Breast epithelium (tissue), 4 donors: ENCODE results near the gene POLDIP2. TPM values are rescaled to one million over a fixed set of nuclear protein-coding genes. Genes with fewer than 3 reads are reported as not detected.

ENCODE experiments used
- DNase-seq, 2 donors: peaks; one replicate each; pipeline ENCODE4 v3.0.0-alpha.2; 2019; ENCODE audit warnings: low spot score in 2 of 2
- H3K27ac ChIP-seq, 2 donors: fragments of 200-600 bp; sonication (generic) in 1 of 2; one replicate each; pipeline ENCODE4 v1.5.1; 2016 to 2019; ENCODE audit warnings: mild to moderate bottlenecking in 1 of 2
- H3K27me3 ChIP-seq, 2 donors: fragments of 200-600 bp; sonication (generic) in 1 of 2; one replicate each; pipeline versions ENCODE4 v1.5.1 to v1.6.0; 2017 to 2019; ENCODE audit warnings: control low read depth in 1 of 2, mild to moderate bottlenecking in 1 of 2
- H3K36me3 ChIP-seq: fragments of 200-600 bp; one replicate; pipeline ENCODE4 v1.5.1; 2019
- H3K4me1 ChIP-seq, 2 donors: fragments of 200-600 bp; sonication (generic); one replicate each; pipeline ENCODE4 v1.5.1; 2016 to 2019; ENCODE audit warnings: control low read depth in 1 of 2
- H3K4me3 ChIP-seq, 3 donors: fragments of 200-600 bp; sonication (generic); 1 replicate in 2 of 3; 2 replicates in 1 of 3; pipeline ENCODE4 v1.5.1; 2016 to 2019; ENCODE audit warnings: mild to moderate bottlenecking in 3 of 3, moderate library complexity in 2 of 3
- H3K9me3 ChIP-seq, 2 donors: fragments of 200-600 bp; sonication (generic) in 1 of 2; one replicate each; pipeline ENCODE4 v1.5.1; 2016 to 2019; ENCODE audit warnings: control low read depth in 1 of 2
- CTCF ChIP-seq, 3 donors: fragments of 450-650 bp; IDR thresholded peaks; one replicate each; pipeline ENCODE4 v1.5.1; 2016 to 2017; ENCODE audit warnings: antibody characterized with exemption in 3 of 3, mild to moderate bottlenecking in 3 of 3, moderate library complexity in 3 of 3
- POLR2A ChIP-seq: fragments of 450-650 bp; IDR thresholded peaks from one replicate; pipeline ENCODE4 v1.6.1; 2016; ENCODE audit warnings: antibody characterized with exemption, mild to moderate bottlenecking, moderate library complexity
- POLR2AphosphoS5 ChIP-seq, 3 donors: sonication (generic); formaldehyde crosslinking; IDR thresholded peaks; one replicate each; pipeline ENCODE4 v1.6.1; 2017; ENCODE audit warnings: antibody characterized with exemption in 3 of 3
- intact Hi-C: fragments of 100-400 bp; cut with DNase I; formaldehyde crosslinking; loops from one replicate; pipeline ENCODE4 v1.15.1; 2023; ENCODE audit warnings: low total_unique reads
- total RNA-seq, 3 donors: library from RNA; depleted of rRNA; stranded (reverse); fragments of >200 nt; gene quantifications; one replicate each; pipeline ENCODE4 v1.1.0, GENCODE V29; 2016

The POLDIP2 gene
- total RNA-seq, 3 donors from 2014 or later: 64.5 to 85.0 (median 69.8) TPM

- TF ChIP-seq CTCF (IDR thresholded peaks at IDR 0.05) (no peak), POLR2A (no peak), POLR2AphosphoS5 (IDR thresholded peaks at IDR 0.05) (no peak)
- H3K4me1 ChIP-seq: peaks cover 3 to 17% of the 10 kb centered on the region in 2 donors
- H3K27ac ChIP-seq: no peak overlapping the region
- peaks cover 6% of the 10 kb centered on the region for H3K36me3 ChIP-seq
- H3K9me3 ChIP-seq: no peaks in the 10 kb centered on the region
- H3K27me3 ChIP-seq: no peaks in the 10 kb centered on the region
- no peak overlapping the region for H3K4me3 ChIP-seq
- no peak for DNase-seq
- intact Hi-C loops: no loop called here
Measured at GRCh38 chr17:28344011-28344410, 13.3 kb downstream of the POLDIP2 start.

GRCh38 chr17:28343491-28343932 is 13.8 kb downstream of the POLDIP2 start:
- H3K36me3 ChIP-seq: peaks cover 6% of the 10 kb centered on the region
- H3K27me3 ChIP-seq: no peaks in the 10 kb centered on the region
- peaks cover 3 to 17% of the 10 kb centered on the region in 2 donors for H3K4me1 ChIP-seq
- no peak overlapping the region for H3K4me3 ChIP-seq
- no peak for DNase-seq
- intact Hi-C loops: no loop called here
- TF ChIP-seq POLR2A: no peak
- no peak for TF ChIP-seq CTCF (IDR thresholded peaks at IDR 0.05)
- no peak for TF ChIP-seq POLR2AphosphoS5 (IDR thresholded peaks at IDR 0.05)
- peak overlapping the region in 1 of 2 donors; percentile 8 for H3K27ac ChIP-seq
- H3K9me3 ChIP-seq: no peaks in the 10 kb centered on the region

- Histone ChIP-seq H3K27me3 (no peaks in the 10 kb centered on the region), H3K27ac (no peak overlapping the region), H3K4me1 (peaks cover 0 to 16% of the 10 kb centered on the region in 2 donors), H3K36me3 (peaks cover 6% of the 10 kb centered on the region), H3K4me3 (no peak overlapping the region), H3K9me3 (no peaks in the 10 kb centered on the region)
- no peak for DNase-seq
- TF ChIP-seq CTCF (IDR thresholded peaks at IDR 0.05): no peak
- no peak for TF ChIP-seq POLR2A
- TF ChIP-seq POLR2AphosphoS5 (IDR thresholded peaks at IDR 0.05): no peak
- intact Hi-C loops: no loop called here
Measured at GRCh38 chr17:28342313-28342712, 15.0 kb downstream of the POLDIP2 start.

- intact Hi-C loops: no loop called here
- TF ChIP-seq POLR2AphosphoS5 (IDR thresholded peaks at IDR 0.05) (no peak), POLR2A (no peak), CTCF (IDR thresholded peaks at IDR 0.05) (no peak)
- no peaks in the 10 kb centered on the region for H3K27me3 ChIP-seq
- DNase-seq: no peak
- H3K36me3 ChIP-seq: peaks cover 6% of the 10 kb centered on the region
- no peak overlapping the region for H3K4me3 ChIP-seq
- no peaks in the 10 kb centered on the region for H3K9me3 ChIP-seq
- no peak overlapping the region for H3K27ac ChIP-seq
- peaks cover 0 to 8% of the 10 kb centered on the region in 2 donors for H3K4me1 ChIP-seq
Measured at GRCh38 chr17:28341516-28341915, 15.8 kb downstream of the POLDIP2 start.

GRCh38 chr17:28340374-28340773 is 17.0 kb downstream of the POLDIP2 start:
- DNase-seq: no peak
- intact Hi-C loops: no loop called here
- no peak for TF ChIP-seq POLR2AphosphoS5 (IDR thresholded peaks at IDR 0.05)
- no peak for TF ChIP-seq POLR2A
- TF ChIP-seq CTCF (IDR thresholded peaks at IDR 0.05): no peak
- Histone ChIP-seq H3K36me3 (peaks cover 6% of the 10 kb centered on the region), H3K9me3 (no peaks in the 10 kb centered on the region), H3K27ac (no peak overlapping the region), H3K4me3 (no peak overlapping the region), H3K27me3 (no peaks in the 10 kb centered on the region), H3K4me1 (peaks cover 0 to 6% of the 10 kb centered on the region in 2 donors)
